ENCODE measurements around the gene SLC28A1. TPM values are rescaled to one million over a fixed set of nuclear protein-coding genes. Genes with fewer than 3 reads are reported as not detected.

Gene SLC28A1, protein sequence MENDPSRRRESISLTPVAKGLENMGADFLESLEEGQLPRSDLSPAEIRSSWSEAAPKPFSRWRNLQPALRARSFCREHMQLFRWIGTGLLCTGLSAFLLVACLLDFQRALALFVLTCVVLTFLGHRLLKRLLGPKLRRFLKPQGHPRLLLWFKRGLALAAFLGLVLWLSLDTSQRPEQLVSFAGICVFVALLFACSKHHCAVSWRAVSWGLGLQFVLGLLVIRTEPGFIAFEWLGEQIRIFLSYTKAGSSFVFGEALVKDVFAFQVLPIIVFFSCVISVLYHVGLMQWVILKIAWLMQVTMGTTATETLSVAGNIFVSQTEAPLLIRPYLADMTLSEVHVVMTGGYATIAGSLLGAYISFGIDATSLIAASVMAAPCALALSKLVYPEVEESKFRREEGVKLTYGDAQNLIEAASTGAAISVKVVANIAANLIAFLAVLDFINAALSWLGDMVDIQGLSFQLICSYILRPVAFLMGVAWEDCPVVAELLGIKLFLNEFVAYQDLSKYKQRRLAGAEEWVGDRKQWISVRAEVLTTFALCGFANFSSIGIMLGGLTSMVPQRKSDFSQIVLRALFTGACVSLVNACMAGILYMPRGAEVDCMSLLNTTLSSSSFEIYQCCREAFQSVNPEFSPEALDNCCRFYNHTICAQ
- not detected in 2 replicates for total RNA-seq

DNA sequence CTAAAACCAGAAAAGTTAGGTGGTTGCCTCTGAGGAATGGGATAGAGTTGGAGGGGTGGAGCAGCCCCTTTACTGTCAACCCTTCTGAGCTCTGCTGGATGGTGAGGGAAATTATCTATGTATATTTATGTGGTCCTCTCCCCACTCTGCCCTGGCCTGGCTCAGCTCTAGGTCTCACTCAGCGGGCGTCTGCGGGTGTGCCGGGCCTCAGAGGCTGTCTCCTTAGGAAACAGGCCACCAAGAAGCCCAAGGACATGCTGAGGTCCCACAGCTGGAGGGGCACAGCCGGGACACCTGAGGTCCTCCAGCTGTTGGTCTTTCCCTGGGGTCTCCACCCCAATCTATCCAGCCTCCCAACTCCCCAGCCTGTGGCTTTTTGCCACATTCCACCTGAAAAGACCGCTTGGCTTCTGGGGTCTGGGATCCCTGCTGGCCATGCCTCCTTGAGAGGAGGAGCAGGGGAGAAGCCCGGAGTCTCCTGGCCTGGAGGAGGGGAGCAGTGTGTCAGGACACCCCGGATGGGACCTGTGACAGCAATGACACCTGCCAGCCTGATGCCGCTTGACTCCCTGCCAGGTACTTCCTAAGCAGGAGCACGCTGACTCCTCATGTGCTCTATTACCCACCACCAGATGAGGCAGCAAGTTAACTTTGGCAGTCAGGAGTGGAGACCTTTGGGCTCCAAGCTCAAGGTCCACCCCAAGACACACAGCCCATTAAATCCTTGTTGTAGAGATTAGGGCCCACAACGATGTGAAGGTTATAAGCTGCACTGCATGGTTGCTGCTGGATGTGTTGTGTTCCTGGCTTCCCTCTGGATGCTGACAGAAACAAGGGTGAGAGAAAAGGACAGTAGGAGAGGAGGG, at the start of gene SLC28A1:
SLC28A1 (plus strand) TSS at position 747 of the 866 bp plus-strand sequence. CDS start 3,099 bp downstream, outside the sequence.

DNA sequence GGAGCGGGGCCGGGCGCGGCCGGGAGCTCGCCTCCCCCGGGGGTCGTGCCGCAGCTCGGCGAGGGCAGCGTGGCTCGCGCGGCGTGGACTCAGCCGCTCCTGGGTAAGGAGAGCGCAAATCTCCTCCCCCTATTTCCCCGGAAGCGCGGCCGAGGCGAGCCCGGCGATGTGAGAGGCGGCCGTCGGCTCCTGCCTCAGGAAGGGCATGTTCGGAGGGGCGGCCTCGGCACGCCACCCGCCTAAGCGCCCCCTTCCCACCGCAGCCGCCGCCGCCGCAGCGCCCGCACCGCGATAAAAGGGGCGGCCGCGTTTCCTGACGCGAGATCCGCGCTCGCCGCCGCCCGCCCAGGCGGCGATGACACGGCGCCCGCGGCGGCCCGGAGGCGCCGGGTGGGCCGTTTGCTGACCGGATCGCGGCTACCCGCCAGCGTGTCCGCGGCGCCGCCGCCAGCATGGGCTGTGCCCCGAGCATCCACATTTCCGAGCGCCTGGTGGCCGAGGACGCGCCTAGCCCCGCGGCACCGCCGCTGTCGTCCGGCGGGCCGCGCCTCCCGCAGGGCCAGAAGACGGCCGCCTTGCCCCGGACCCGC, 97.3 kb downstream of the SLC28A1 start, which contains the start of gene PDE8A:
PDE8A (plus strand) TSS at position 146 of the 590 bp plus-strand sequence; CDS start at position 453, 307 bp downstream.

Small RNA genes within 50 kb of the gene (small RNA-seq; reads per million reads assigned to genes)
- not detected for gene RF00402
- gene RNU6-339P: not detected
- not detected for gene RNU6-796P

Other genes with a start within 250 kb of the SLC28A1 start
- gene WDR73, start 230.4 kb upstream of the SLC28A1 start, total RNA-seq: 28.7 and 29.3 TPM in 2 replicates
- 4.6 and 6.0 TPM in 2 replicates for gene NMB, start 226.5 kb upstream of the SLC28A1 start, total RNA-seq
- gene SEC11A, start 168.5 kb upstream of the SLC28A1 start, total RNA-seq: 176 and 196 TPM in 2 replicates
- gene ZNF592, start 136.1 kb upstream of the SLC28A1 start, total RNA-seq: 16.2 and 18.0 TPM in 2 replicates
- 69.8 and 95.4 TPM in 2 replicates for gene ALPK3, start 67.3 kb upstream of the SLC28A1 start, total RNA-seq
- 55.9 and 65.4 TPM in 2 replicates for gene PDE8A, start 97.2 kb downstream of the SLC28A1 start, total RNA-seq

Data from vein endothelial cell (primary cell).